GM12801 (cell line): ENCODE results near the gene C5orf58.

Experiments used
- TF ChIP-seq, protein P1 (sequence below): IDR thresholded peaks from one replicate; pipeline ENCODE4 v1.5.1; 2011; ENCODE audit warnings: control low read depth; ENCODE audit not compliant: insufficient read length; ENCODE audit errors: extremely low read depth

Gene C5orf58

DNA sequence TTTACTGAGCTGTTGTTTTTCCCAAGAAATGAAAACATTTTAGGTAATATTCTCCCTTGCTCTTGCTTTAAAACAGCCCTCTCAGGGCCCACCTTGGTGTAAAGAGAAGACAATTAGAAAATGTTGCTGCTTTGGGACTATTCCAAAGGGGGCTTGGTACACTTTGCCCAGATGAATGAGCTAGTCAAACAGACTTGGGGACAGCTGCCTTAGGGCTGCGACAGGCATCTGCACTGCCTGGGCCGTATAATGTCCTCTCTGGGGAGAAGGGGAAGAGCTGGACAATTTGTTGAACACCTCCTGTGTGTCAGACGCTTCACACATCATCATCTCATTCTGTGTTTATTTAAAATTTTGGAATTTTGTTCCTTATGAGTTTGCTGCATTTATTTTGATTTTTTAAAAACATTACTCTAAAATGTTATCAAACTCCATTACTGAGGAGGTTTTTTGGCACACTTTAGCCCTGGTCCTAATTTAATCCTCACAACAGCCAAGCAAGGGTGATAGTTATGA lies 28.8 kb downstream of the C5orf58 start:
- TF ChIP-seq, protein P1, sequence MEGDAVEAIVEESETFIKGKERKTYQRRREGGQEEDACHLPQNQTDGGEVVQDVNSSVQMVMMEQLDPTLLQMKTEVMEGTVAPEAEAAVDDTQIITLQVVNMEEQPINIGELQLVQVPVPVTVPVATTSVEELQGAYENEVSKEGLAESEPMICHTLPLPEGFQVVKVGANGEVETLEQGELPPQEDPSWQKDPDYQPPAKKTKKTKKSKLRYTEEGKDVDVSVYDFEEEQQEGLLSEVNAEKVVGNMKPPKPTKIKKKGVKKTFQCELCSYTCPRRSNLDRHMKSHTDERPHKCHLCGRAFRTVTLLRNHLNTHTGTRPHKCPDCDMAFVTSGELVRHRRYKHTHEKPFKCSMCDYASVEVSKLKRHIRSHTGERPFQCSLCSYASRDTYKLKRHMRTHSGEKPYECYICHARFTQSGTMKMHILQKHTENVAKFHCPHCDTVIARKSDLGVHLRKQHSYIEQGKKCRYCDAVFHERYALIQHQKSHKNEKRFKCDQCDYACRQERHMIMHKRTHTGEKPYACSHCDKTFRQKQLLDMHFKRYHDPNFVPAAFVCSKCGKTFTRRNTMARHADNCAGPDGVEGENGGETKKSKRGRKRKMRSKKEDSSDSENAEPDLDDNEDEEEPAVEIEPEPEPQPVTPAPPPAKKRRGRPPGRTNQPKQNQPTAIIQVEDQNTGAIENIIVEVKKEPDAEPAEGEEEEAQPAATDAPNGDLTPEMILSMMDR = no peak

DNA sequence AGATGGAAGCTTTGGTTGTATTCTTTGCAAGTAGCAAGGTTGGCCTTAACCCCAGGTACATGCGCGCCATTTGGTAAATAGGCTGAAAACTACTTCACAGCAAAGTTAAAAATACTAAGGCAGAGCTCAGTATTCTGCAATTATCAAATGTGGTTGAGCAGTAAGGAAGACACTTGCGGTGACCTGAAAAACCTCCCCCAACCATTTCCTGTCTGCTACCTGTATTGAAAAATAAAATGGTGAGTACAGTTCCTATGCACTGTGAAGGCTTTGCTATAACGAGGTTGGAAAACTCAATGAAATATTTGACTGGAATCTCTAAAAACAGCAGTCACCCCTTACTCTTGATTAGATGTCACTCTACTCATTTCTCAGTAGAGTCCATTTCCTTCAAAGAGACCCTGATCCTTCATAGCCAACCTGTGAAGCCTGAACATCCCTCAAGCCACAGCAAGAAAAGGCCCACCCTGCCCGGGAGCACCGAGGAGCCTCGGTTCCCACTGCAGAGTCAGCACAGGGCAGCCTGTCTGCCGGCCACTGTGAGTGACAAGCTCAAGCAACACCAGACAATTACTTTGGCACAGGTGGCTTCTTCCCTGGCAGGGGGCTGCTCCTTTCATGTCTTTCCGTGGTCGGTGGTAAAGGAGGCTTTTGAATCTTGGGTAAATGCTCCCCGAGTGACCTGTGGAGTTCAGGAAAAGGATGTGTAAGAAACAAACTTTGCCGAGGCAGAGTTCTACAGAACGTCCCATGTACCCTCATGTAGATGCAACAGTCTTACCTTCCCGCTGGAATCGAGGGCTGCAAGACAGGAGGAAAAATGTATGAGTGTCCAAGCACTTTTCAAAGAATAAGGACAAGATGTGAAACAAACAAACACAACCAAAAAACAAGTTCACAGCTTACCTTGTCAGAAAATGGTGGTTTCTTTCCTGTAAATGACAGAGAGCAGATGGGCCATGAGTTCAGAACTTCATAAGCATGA lies 29.6 kb downstream of the C5orf58 start:
- TF ChIP-seq, protein P1 = no peak

DNA sequence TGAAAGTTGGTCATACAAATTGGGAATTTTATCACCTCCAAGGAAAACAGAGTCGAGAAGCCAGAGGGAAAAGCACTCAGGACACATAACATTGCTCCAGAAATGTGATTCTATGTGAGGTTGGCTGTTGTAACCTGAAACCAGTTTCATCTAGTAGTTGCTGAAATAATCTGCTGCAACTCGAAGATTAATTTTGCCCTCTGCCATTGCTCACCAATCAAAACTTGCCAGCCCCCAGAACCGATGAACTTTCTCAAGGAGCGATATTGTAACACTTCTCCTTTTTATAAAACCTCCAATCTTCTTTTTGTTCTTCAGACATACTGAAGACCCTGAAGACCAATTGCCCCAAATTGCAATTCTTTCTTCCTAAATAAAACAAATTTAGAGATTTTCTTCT lies 31.1 kb downstream of the C5orf58 start:
- TF ChIP-seq, protein P1 = no peak

GRCh38 chr5:170265522-170265921 lies 32.7 kb downstream of the C5orf58 start:
- TF ChIP-seq, protein P1 = no peak

DNA sequence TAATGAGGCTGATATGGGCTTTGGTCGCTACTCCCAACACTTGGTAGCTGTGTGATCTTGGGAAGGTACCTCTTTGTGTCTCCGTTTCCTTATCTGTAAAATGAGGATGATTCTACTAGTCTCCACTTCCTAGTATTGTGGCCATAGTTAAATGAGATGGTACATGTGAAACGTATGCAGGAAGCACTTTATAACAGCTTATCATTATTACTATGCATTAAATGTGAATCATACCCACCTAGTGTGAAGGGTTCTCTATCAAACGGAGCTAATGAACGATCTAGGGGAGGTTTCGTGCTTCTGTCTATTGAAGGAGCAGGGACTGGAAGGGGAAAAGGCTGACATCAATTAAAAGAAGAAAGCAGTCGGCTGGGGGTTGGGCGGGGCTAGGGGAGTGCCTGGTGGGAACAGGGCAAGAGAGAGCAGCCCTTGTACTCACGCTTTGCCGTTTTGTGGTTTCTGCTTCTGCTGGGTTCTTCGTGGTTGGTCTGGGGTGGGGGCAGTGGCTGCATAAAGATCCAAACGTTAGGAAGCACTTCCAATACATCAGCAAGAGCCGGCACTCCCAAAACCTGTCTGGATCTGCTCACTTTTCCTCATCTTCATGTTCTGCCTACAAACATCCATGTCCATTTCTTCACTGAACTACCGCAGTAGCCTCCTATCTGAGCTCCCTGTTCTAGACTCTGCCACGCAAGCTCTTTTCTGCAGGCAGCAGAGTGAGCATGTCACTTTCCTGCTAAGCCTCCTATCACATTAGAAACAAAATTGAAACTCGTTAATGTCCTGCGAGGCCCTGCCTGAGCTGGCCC lies 34.0 kb downstream of the C5orf58 start:
- TF ChIP-seq, protein P1 = no peak

DNA sequence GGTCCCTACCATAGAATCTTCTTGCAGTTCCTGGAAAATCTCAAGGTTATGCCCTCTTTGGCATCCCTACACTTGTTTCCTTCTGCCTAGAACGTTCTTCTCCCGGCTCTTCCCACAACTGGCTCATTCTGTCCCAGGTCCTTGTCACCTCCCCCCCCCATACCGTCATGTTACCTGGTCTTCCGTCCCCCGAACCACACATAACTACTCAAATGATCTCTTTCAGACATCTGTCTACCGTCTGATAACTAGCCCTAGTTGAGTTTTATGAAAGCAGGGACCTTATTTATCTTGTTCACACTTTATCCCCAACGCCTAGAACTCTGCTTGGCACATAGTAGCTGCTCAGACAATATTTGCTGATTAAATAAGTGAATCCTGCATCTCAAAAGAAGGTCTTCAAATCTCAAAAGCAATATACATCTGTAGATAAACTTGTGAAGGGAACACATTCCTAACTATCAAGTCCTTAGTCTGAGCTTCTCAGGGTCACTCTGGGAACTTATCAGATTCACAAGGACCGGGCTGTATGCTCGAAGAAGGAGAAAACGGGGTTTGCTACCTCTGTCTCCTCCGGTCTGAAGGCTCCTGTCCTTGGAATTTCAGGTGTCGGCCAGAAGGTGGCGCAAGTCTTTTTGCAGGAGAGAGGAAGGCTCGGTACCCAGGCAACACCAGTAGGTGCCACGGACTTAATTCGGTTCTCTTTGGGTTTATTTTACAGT lies 34.8 kb downstream of the C5orf58 start:
- TF ChIP-seq, protein P1 = no peak
